LNCAP (cell line): ENCODE measurements around the gene AFG1L.

ENCODE experiments used
- CTCF ChIP-seq: fragments of 450-650 bp; IDR thresholded peaks from 2 replicates; pipeline ENCODE4 v1.5.1; 2017; ENCODE audit warnings: mild to moderate bottlenecking

Gene AFG1L

GRCh38 chr6:108455688-108456087, 160.8 kb downstream of the AFG1L start:
- no peak for TF ChIP-seq CTCF

- TF ChIP-seq CTCF: no peak
These were observed 168.9 kb downstream of the AFG1L start for GRCh38 chr6:108463784-108464183.

DNA sequence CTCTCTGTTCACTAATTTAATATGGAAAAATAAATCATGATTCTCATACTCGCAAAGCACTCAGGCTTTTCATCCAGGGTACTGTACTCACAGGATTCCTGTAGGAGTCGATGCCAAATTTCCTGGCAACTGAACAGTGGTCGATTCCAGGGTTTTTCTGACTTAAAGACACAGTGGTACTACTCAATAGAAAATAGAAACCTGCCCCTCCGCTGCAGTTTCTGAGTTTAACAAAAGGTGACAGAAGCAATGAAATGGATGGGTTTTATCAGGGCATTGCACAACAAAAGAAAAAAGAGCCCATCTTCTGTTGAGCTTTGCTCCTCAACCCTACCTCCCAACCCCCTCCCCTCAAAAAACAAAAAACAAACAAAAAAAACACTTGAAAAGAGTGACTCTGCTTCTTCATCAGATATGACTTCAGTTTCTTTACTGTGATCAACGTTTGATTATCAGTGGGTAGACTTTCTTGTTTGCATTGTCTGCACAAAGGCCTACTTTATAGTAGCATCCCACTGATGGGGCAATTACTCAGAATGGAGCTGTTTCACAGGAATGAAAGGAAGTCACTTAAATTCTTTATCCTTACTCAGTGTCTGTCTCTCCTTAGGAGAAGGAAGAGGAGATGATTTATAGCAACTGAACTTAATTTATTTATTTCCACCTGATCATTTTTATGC, 169.7 kb downstream of the AFG1L start:
- no peak for TF ChIP-seq CTCF

DNA sequence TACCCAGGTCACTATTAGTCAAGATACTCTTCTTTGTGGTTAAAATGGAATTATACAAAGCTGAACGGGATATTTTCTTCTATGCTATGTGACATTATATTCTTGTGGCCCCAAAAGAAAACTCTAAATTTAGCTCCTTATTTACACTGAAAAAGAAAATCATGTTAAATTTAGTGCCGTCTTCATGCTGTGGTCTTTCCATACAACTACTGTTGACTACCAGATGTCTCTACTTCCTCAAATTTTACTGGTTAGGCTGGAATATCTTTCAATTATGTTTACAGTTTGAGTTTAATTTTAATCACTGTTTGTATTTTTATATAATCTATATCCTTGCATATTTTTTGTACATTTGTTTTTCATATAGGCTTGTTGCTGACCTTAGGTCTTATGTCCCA, 170.2 kb downstream of the AFG1L start:
- TF ChIP-seq CTCF: no peak

- TF ChIP-seq CTCF: no peak
These were observed 173.5 kb downstream of the AFG1L start for GRCh38 chr6:108468346-108468745.

DNA sequence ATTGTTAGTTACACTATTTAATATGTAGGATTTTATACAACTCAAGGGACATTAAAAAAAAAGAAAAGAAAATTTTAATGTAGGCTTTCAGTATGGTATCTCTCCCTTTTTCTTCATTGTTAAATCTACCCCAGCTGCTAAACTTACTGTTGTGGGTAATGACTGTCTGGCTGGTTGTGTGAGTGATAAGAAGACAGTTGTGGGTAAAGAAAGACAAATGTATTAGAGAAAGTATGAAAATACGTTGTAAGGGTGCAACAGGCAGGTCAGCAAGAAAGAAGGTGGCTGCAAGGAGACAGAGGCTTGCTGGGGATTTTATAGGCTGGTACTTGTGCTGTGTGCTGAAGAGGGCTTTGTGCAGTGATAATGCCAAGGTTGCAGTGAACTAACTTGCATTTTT, 174.5 kb downstream of the AFG1L start:
- no peak for TF ChIP-seq CTCF

DNA sequence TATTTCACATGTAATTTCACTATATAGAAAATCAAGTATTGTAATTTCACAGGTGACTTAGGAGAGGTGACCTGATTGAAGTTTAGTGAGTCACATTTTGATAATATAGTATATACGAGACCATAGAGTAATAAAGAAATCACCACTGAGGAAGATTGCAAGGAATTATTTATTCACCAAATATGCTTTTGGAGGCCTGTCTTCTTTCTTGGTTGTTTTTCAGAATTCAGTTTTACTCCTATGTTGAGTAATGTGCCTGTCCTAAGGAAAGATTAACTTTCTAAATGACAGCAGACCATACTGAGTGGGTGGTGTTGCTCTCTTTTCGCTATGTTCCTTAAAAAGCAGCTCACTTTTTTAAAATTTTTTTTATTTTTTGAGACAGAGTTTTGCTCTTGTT, 178.3 kb downstream of the AFG1L start:
- TF ChIP-seq CTCF: no peak

- no peak for TF ChIP-seq CTCF
These were observed 181.5 kb downstream of the AFG1L start for GRCh38 chr6:108476376-108476775.
